ENCODE results near the gene RNF224. TPM values are rescaled to one million over a fixed set of nuclear protein-coding genes. Genes with fewer than 3 reads are reported as not detected.

RNF224 gene
- total RNA-seq, 1 donor from 2014 or later, result not detected

Other genes with a start within 250 kb of the RNF224 start
- 0.79 and 6.0 TPM in 2 replicates for gene PTGDS, start 250.0 kb upstream of the RNF224 start, total RNA-seq
- gene LCNL1, start 244.5 kb upstream of the RNF224 start, total RNA-seq, result 0.16 and 0.34 TPM in 2 replicates
- gene PAXX, start 235.1 kb upstream of the RNF224 start, total RNA-seq, result 5.8 and 8.5 TPM in 2 replicates
- gene CLIC3, start 230.9 kb upstream of the RNF224 start, total RNA-seq, result 6.8 and 8.2 TPM in 2 replicates
- gene ABCA2, start 199.3 kb upstream of the RNF224 start, total RNA-seq, result 14.2 and 23.9 TPM in 2 replicates
- gene FUT7, start 195.4 kb upstream of the RNF224 start, total RNA-seq, result not detected in 2 replicates
- 11.5 and 13.1 TPM in 2 replicates for gene NPDC1, start 181.3 kb upstream of the RNF224 start, total RNA-seq
- under 0.01 TPM in 1 of 2 replicates, not detected in the other for gene ENTPD2, start 173.4 kb upstream of the RNF224 start, total RNA-seq
- 0.26 and 0.47 TPM in 2 replicates for gene SAPCD2, start 156.9 kb upstream of the RNF224 start, total RNA-seq
- gene UAP1L1, start 150.0 kb upstream of the RNF224 start, total RNA-seq, result 16.2 and 18.1 TPM in 2 replicates
- 73.7 and 76.9 TPM in 2 replicates for gene MAN1B1, start 140.5 kb upstream of the RNF224 start, total RNA-seq
- 67.8 and 115 TPM in 2 replicates for gene DPP7, start 112.8 kb upstream of the RNF224 start, total RNA-seq
- under 0.01 TPM in 1 of 2 replicates, not detected in the other for gene GRIN1, start 88.3 kb upstream of the RNF224 start, total RNA-seq
- gene LRRC26, start 57.5 kb upstream of the RNF224 start, total RNA-seq, result not detected in 2 replicates
- gene TMEM210, start 55.4 kb upstream of the RNF224 start, total RNA-seq, result not detected in 2 replicates
- gene ANAPC2, start 38.9 kb upstream of the RNF224 start, total RNA-seq, result 27.1 and 29.3 TPM in 2 replicates
- 58.4 and 64.2 TPM in 2 replicates for gene SSNA1, start 38.8 kb upstream of the RNF224 start, total RNA-seq
- gene TPRN, start 26.8 kb upstream of the RNF224 start, total RNA-seq, result 3.9 and 5.4 TPM in 2 replicates
- 26.8 and 30.9 TPM in 2 replicates for gene TMEM203, start 21.9 kb upstream of the RNF224 start, total RNA-seq
- gene NDOR1, start 21.8 kb upstream of the RNF224 start, total RNA-seq, result 2.2 and 2.3 TPM in 2 replicates
- gene RNF208, start 5.3 kb upstream of the RNF224 start, total RNA-seq, result 0.09 and 0.16 TPM in 2 replicates
- 0.17 and 0.63 TPM in 2 replicates for gene CYSRT1, start 2.3 kb upstream of the RNF224 start, total RNA-seq
- not detected in 2 replicates for gene SLC34A3, start 3.4 kb downstream of the RNF224 start, total RNA-seq
- gene TUBB4B, start 13.8 kb downstream of the RNF224 start, total RNA-seq, result 84.7 and 125 TPM in 2 replicates
- gene STPG3, start 23.8 kb downstream of the RNF224 start, total RNA-seq, result 0.16 TPM in 1 of 2 replicates, not detected in the other
- 39.2 and 49.2 TPM in 2 replicates for gene NELFB, start 27.8 kb downstream of the RNF224 start, total RNA-seq
- gene TOR4A, start 50.2 kb downstream of the RNF224 start, total RNA-seq, result 5.8 and 11.5 TPM in 2 replicates
- 0.09 and 0.16 TPM in 2 replicates for gene NRARP, start 74.8 kb downstream of the RNF224 start, total RNA-seq
- 8.0 and 9.5 TPM in 2 replicates for gene EXD3, start 195.7 kb downstream of the RNF224 start, total RNA-seq
- 0.26 and 0.95 TPM in 2 replicates for gene NOXA1, start 195.9 kb downstream of the RNF224 start, total RNA-seq
- gene ENTPD8, start 213.9 kb downstream of the RNF224 start, total RNA-seq, result under 0.01 TPM in 1 of 2 replicates, not detected in the other
- 10.5 and 11.3 TPM in 2 replicates for gene NSMF, start 231.8 kb downstream of the RNF224 start, total RNA-seq

All from bronchial smooth muscle cell (primary cell).